Epidermal melanocyte (primary cell): ENCODE data around the gene B3GNT3.

Experiments
- DNase-seq: peaks from one replicate; pipeline ENCODE4 v3.0.0; 2011; ENCODE audit warnings: low spot score; ENCODE audit not compliant: insufficient read length

Gene B3GNT3

DNA sequence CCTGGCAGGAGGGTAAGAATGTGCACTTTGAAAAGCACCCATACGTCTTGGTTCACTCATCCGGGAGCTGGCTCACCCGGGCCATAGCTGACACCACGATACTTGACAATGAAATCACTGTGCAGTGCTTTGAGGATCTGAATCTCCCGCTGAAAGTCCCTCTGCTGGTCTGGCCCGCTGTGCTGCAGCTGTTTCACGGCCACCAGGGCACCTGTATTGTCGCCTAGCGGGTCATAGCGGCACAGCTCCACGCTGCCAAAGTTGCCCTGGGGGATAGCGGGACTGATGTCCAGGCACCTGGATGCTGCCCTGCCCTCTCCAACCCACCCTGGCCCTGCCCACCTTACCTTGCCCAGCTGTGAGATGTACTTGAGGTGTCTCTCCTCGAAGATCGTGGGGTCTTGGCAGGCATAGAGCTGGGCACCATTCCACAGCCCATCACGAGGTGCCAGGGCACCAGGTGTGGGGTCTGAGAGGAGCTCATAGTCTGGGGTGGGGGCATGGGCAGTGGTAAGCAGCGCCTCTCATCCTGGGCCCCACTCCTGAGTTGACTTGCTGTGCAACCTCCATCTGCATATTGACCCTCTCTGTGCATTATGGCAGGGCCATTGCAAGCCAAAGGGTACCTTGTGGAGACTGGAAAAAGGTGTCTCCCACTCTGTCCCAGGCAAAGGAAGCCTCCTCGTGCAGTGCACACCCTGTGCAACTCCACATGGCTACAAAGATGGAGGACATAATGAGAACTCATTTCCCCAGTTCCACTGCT lies 37.7 kb downstream of the B3GNT3 start:
- no peak for DNase-seq

DNA sequence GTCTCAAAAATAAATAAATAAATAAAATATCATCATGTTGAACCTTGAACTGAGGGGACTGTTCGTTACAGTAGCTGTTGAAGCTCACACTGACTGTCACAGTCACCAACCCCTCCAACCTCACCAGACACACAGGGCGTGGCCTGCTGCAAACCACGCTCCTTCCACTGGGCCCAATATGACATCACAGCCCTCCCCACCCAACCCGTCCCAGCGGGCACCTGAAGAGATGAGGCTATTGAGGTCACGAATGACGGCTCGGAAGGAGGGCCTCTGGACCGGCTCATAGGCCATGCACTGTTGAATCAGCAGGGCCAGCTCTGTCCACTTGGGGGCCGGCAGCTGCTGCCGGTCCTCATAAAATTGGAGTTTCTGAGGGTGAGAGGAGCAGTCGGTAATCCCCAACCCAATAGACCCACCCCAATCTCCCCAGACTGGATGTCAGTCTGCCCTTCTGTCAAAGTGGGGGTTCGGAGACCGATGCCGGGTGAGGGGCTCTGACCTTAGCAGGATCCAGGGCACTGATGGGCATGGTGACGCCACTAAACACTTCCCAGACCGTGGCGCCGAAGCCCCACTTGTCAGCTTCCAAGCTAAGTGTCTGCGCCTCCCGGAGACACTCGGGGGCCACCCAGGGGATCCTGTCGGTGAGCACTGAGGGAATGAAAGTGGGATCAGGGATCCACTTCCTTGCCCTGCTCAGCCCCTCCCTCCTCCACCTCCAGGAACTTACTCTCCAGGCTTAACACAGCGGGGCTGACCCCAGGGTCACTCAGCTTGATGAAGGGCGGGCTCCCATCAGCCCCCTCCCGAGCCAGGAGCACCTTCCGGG lies 39.6 kb downstream of the B3GNT3 start:
- no peak for DNase-seq

DNA sequence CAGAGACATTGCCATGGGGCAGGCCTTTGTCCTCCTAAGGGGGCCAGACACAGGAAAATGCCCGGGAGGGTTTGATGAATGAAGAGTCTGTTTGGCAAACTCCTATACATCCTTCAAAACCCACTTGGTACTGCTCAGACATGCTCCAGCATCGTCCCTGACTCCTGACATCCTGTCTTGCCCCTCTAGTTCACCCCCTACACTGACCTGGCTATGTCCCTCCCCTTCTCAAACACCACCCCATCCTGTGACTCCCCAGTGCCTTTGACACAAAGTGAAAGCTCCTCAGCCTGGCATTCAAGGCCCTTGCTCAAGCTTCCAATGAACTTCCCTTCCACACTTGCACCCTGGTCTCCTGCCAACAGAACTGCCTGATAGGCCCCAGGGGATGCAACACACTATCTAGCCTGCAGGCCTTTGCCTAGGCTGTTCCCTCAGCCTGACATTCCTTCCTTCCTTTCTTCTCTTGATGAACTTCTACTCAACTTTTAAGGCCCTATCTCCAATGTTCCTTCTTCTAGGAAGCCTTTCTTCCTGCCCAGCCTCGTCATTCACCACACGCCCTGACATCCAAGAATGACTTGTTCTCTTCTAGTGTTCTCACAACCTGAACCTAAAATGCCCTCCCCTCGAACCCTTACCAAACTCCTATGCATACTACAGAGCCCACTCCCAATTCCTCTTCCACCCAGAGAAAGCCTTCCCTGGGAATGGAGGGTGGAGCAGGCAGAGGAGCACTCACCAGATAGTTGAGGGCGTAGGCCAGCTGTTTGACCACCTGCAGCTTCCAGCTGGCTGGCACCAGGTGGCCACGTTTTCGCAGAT lies 40.5 kb downstream of the B3GNT3 start:
- no peak for DNase-seq

DNA sequence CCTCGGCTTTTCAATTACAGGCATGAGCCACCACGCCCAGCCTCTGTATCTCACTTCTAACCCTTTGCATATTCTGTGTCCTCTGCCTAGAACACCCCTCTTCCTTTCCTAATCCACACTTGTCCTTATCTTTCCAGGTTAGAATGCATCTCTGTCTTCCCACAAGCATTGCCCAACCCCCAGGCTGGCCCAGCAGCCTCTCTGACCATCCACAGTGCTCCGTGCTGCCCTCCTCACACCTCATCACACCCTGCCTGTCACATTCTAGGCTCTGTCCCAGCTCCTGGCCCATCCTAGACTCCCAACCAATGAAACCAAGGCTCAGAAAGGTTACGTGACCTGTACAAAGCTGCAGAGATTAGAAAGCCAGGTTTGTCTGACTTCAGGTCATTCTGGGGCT lies 41.6 kb downstream of the B3GNT3 start:
- no peak for DNase-seq

DNA sequence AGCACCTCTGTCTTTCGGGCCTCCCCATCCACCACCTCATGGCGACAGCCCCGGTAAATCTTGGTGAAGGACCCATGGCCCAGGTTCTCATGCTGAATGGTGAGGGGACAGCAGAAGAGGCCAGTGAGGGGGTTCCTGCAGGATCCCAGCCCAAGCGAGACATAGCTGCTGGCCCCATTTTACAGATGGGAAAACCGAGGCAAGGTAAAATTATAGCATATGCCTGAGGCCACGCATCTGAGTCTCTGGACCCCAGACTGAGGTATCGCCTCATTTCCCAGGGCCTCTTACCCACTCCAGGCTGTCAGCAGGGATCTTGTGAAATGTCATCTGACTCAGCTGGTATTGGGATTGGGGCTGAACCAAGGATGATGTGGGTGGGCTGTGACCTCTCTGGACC lies 43.0 kb downstream of the B3GNT3 start:
- no peak for DNase-seq

DNA sequence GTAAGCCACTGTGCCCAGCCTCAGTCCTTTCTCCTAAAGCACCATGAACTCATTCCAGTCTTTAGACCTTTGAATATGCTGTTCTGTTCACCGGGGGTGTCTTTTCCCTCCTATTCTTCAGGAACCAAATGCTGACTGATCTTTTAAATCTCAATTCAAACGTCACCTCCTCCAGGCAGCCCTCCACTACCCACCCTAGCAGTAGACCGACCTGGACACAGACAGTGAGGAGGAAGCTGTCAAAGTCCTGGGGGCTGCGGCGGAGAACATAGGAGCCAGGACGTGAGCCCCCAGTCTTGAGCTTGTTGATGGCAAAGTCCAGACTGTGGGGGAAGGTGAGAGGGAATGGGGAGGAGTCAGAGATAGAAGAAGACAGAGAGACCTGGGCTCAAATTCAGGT lies 45.1 kb downstream of the B3GNT3 start:
- no peak for DNase-seq

DNA sequence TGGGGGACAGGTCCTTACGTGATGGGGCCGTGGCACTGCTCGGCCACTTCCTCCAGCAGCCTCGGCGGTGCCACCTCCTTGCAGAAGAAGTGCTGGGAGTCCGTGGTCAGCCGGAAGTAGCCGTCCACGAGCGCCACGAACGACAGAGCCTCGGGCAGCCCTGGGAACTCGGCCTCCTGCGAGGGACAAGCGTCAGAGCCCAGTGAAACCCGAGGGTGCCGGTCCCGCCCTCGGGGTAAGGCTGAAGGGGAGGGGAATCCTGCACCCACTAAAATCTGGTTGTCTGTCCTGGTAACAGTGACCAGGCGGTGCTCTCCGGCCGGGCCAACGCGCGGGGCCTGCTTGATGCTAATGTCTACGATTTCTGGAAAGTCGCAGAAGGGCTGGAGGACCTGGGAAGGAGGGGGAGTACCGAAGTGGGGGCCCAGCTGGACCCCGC lies 46.5 kb downstream of the B3GNT3 start:
- DNase-seq: no peak

DNA sequence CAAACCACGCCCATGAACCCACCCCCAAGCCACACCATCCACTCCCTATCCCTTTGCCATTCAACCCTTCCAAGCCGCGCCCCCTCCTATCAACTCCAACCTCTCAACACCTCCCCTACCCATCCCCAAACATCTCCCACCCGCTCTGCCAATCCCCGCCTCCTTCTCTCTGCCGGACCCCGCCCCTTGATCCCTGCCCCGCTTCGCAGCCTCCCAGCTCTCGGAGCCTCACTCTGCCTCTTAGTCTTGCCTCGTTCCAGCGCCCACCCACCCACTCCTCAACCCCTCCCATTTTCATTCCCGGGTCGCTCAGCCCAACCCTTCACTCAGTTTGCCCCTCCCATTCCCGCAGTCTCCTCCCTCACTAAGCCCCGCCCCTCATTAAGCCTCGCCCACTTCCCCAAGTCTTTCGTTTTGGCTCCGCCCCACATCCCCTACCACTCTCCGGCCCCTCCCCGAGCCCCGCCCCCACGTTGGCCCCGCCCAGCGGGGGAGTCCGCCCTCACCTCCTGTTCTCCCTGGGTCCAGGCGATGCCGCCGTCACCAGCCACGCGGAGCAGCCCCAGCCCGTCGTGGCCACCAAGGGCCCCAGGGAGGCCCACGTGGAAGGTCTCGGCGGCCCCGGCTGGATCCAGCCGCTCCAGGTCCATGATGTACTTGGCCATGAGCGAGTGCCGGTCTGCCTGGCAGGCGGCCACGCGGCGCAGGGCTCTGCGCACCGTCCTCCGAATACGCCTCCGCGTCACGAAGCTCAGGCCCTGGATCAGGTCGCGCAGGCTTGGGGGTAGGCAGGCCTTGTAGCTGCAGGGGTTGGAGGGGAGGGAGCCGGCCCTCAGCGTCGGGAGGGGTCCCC lies 47.1 kb downstream of the B3GNT3 start:
- peak; percentile 93 for DNase-seq

DNA sequence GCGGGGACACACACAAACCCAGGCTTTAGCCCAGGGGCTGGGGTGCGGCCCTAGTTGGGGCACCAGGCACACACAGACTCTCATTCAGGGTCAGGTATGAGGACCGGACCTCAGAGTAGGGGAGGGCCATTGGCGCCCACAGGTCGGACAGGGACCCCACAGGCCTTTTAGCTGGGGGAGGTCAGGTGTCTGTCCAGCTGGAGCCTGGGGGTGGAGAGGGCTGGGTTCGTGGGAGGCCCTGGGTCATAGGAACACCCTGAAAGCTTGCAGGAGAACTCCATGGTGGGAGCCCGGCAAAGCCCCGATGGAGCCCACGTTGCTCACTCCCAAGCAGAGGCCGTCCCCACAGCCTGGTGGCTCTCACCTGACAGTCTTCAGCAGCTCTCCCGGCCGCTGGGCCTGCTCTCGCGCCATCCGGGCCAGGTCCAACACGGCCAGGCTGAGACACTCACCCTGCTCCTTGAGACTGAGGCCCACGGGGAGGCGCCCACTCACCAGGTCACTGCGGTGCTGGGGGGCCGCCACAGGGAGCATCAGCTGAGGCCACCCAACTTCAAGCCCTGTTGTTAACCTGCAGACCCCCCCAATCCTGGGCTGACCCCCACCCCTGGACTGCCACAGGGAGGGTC lies 47.8 kb downstream of the B3GNT3 start:
- DNase-seq: no peak

DNA sequence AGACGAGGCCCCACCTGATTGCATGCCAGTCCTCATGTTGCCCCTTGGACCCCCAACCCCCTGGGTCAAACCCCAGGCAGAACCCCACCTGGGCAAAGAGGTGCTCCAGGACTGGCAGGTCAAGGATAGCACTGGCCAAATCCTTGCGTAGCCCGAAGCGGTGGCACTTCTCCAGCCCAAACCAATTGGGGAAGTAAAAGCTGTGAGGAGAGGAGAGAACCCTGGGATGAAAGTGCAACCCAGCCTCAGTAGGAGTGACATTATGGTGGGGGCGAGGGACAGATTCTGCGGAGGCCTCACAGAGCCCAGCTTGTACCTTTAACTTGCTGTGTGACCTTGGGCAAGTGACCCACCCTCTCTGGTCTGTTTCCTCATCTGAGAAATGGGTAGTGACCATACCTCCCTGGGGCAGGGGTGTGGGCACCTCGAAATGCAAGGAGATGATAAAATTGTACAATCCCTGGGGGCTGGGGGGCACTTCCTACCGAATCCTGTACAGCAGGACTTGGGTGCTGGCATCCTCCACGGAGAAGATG lies 48.4 kb downstream of the B3GNT3 start:
- no peak for DNase-seq

DNA sequence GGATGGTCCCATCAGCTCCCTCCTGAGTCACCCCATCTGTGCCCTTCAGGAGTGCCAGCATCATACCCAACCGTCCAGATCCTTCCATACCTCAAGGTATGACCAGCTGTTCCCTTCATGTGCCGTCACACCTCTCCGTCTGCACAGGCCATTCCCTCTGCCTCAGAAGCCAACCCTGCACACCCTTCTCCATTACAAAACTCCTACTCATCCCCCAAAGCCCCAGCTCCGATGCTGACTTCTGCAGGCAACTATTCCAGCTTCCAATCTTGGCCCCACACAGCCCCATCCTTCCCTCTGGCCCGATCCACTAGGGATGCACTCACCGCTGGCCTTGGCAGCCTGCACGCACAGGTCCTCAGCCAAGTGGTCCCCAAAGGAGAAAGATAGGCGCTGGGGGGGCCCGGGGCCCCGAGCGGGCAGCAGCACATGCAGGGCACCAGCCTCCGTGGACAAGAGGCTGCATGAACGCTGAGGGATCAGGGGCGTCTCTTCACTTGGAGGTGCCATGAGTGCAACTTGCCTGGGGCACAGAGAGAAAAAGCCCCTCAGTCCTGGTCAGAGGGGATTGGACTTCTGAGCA lies 49.1 kb downstream of the B3GNT3 start:
- no peak for DNase-seq

DNA sequence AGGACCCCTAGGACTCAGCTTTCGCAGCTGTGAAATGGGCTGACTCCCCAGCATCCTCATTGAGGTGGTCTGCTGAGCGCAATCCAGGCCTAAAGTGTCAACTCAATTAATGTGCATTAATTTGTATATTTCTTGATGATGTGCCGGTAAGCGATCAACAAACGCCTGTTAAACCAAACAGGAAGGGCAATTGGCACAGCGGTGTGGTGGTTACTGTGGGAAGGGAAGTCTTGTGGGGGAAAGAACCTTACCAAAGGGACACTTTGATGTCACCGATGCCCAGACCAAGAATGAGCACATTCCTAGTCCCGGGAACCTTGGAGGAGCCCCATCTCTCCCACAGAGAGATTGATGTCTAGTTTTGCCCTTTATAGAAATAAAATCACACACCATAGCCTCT lies 51.2 kb downstream of the B3GNT3 start:
- DNase-seq: no peak

DNA sequence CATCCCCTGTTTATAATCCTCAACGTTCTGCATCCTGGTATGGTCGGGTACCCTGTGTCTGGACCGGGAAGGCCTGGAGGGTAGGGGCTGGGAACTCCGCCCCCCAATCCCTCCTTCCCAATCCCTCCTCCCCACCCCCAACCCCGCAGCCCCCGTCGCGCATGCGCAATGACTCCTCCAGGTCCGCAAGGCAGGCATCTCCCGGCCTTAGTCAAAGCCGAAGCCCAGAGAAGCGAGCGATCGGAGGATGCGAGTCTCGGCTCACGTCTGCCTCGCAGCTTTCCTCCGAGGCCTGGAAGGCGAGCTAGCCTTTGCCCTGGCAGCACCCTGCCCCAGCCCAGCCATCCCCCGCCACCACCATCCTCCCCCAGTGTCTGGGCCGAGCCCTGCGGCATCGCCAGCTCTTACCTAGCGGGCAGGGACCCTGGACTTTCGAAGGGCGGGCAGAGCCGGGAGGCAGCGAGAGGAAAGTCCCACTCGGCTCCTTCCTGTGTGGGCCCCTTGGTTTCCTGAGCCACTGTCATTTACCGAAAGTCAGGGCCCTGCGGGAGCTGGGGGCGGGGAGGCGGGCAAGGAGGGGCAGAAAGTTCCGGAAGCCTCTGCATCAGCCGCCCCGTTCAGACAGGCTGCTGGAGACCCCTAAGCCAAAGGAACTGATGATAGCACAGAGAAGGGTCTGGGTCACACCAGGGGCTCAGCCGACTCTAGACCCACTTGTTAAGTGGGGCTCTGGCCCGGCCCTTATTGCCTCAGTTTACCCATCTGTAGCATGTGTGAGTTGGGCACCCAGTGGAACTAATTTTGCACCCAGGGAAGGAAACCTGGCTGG lies 52.8 kb downstream of the B3GNT3 start, which contains the start of gene JAK3:
Gene JAK3 (minus strand): TSS at position 445 of the 829 bp plus-strand sequence. CDS start 3,565 bp downstream, outside the sequence.
- DNase-seq: peak; percentile 74

DNA sequence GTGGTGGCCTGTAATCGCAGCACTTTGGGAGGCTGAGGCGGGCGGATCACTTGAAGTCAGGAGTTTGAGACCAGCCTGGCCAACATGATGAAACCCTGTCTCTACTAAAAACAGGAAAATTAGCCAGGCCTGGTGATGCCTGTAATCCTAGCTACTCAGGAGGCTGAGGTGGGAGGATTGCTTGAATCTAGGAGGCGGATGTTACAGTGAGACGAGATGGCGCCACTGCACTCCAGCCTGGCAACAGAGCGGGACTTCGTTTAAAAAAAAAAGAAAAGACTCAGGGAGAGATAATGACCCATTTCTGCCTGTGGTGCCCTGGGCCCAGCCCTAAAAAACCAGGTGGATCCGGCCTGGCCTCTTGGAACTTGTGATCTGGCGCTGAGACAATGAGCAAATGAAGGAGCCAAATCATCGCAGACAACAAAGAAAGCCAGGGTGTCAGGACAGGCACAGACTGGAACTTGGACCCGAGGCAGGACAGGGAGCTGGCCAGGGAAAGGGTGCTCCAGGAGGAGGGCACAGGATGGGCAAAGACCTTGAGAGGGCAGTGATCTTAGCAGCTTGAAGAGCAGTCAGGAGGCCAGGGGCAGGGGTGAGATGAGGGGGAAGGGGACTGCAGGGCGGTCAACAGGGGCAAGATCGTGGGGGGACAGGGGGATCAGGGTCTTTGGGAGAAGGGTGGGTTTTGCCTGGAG lies 53.8 kb downstream of the B3GNT3 start:
- DNase-seq: no peak

DNA sequence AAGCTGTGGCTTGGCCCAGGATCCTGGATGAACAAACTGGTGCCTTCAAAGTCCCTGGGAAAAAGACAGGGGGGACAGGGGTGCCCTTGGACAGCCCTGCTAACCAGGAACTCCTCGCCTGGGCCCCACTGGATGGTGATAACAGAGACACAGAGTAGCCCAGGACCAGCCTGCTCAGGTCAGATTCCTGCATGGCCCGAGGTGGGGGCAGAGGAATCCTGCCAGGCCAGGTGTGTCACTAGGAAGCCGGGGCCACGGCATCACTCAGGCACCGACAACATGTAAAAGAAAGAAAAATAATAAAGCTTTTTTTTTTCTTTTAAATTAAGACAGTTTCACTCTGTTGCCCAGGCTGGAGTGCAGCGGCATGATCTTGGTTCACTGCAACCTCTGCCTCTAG lies 59.1 kb downstream of the B3GNT3 start:
- no peak for DNase-seq

DNA sequence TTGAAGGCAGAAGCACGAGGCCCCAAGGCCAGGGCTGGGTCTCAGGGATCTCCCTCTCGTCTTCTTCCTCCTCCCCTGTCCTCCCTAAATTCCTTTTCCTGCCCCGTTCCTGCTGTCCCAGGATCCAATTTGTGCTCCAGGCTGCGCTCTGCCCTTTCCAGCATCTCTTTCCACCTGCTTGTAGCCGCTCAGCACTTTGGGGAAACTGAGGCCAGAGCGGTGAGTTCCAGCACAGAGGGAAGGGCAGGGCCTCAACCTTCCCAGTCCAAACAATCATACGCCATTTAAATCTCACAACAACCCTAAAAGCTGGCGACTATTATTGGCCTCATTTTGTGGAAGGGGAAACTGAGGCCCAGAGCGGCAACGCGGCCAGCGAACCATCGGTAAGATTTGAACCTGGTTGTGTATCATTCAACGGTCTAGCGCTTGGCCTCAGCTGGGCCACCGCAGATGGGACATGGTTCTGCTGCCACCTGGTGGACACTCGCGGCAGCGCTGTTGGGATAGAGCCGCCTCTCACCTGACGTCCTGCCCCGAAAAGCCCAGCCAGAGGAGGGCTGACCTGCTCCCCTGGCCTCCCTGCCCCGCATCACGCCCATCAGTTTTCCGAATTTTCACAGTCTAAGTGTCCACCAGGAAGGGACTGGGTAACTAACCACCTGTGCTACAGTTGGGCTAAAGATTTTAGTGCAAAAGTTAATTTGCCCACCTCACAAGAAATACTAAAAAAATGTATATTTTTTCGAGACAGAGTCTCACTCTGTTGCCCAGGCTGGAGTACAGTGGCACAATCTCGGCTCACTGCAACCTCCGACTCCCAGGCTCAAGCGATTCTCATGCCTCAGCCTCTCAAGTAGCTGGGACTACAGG lies 60.6 kb downstream of the B3GNT3 start:
- peak; percentile 87 for DNase-seq
